PC-3 (cell line): ENCODE results near the gene ADARB2.

ENCODE experiments used
- CTCF ChIP-seq: fragments of 300-600 bp; sonication (generic); conservative IDR thresholded peaks from 2 replicates; pipeline ENCODE4 v1.5.1; 2017; ENCODE audit warnings: antibody characterized with exemption, low read depth, mild to moderate bottlenecking, low read length
- EZH2 ChIP-seq: fragments of 300-600 bp; sonication (generic); IDR thresholded peaks from one replicate; pipeline ENCODE4 v1.6.1; 2017; ENCODE audit warnings: antibody characterized with exemption, mild to moderate bottlenecking, low read length; ENCODE audit not compliant: unreplicated experiment
- EZH2phosphoT487 ChIP-seq: fragments of 300-600 bp; sonication (generic); IDR thresholded peaks from 2 replicates; pipeline ENCODE4 v1.6.1; 2018; ENCODE audit warnings: mild to moderate bottlenecking, antibody characterized with exemption, low read length, borderline replicate concordance

GRCh38 chr10:1394155-1394912, 343.0 kb downstream of the ADARB2 start:
- no peak for TF ChIP-seq EZH2
- no peak for TF ChIP-seq CTCF
- no peak for TF ChIP-seq EZH2phosphoT487
